Peyer's patch (tissue), 4 donors: ENCODE results near the gene DIO1. TPM values are rescaled to one million over a fixed set of nuclear protein-coding genes. Genes with fewer than 3 reads are reported as not detected.

ENCODE experiments used
- DNase-seq, 3 donors: peaks; one replicate each; pipeline ENCODE4 v3.0.0-alpha.2; 2017 to 2019
- H3K27ac ChIP-seq, 4 donors: fragments of 200-600 bp; sonication (generic); one replicate each; pipeline ENCODE4 v1.5.1; 2016 to 2019
- H3K27me3 ChIP-seq, 2 donors: fragments of 200-600 bp; sonication (generic); one replicate each; pipeline ENCODE4 v1.5.1; 2019
- H3K36me3 ChIP-seq, 3 donors: fragments of 200-600 bp; sonication (generic); one replicate each; pipeline ENCODE4 v1.5.1; 2016 to 2019
- H3K4me1 ChIP-seq, 4 donors: fragments of 200-600 bp; sonication (generic); one replicate each; pipeline ENCODE4 v1.5.1; 2016 to 2019
- H3K4me3 ChIP-seq, 4 donors: fragments of 200-600 bp; sonication (generic); 1 replicate in 3 of 4; 2 replicates in 1 of 4; pipeline ENCODE4 v1.5.1; 2016 to 2019; ENCODE audit warnings: mild to moderate bottlenecking in 1 of 4
- H3K9me3 ChIP-seq, 4 donors: fragments of 200-600 bp; sonication (generic); one replicate each; pipeline ENCODE4 v1.5.1; 2016 to 2019; ENCODE audit warnings: mild to moderate bottlenecking in 1 of 4
- POLR2A ChIP-seq, 2 donors: fragments of 450-650 bp; IDR thresholded peaks; one replicate each; pipeline ENCODE4 v1.5.1; 2017; ENCODE audit warnings: antibody characterized with exemption in 2 of 2, mild to moderate bottlenecking in 2 of 2, moderate library complexity in 2 of 2
- total RNA-seq, 4 donors: library from RNA; depleted of rRNA; stranded (reverse); fragments of >200 nt; gene quantifications; one replicate each; pipeline ENCODE4 v1.1.0, GENCODE V29; 2016
- TF ChIP-seq, protein P1 (sequence below), 6 experiments: fragments of 450-650 bp in 4 of 6; fragments of 200-600 bp in 2 of 6; sonication (generic) in 1 of 6; IDR thresholded peaks; one replicate each; pipeline ENCODE4 v1.5.1; 2017 to 2019; ENCODE audit warnings: antibody characterized with exemption in 6 of 6, mild to moderate bottlenecking in 3 of 6, moderate library complexity in 1 of 6

Gene DIO1
- total RNA-seq, 4 donors from 2014 or later, result not detected

DNA sequence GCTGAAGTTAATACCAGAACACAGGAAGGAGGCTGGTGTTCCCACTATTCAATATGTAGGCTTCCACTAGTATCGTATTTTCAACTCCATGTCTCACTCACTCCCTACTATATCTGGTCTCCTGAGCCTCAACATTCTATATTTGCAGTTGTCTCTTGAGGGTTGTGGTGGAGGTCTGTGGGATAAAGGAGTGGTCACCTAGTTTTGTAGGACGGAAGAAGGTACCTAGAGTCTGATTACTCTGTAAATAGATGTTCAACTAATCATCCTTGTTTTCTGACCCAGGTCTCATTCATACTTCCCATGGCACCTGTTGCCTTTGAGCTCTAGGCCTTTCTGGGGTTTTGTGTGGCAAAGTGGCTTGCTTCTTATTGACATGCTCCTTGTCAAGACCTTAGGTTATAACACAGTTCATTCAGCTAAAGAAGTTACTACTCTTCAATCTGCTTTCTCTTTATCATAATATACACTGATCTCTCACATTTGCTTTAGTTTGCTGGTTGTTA is 33.4 kb downstream of the DIO1 start:
- Histone ChIP-seq H3K4me1 (no peaks in the 10 kb centered on the region), H3K9me3 (peaks cover 0 to 3% (median 0%) of the 10 kb centered on the region in 4 donors), H3K36me3 (peaks cover 0 to 33% (median 0%) of the 10 kb centered on the region in 3 donors), H3K4me3 (no peak overlapping the region), H3K27me3 (no peaks in the 10 kb centered on the region), H3K27ac (no peak overlapping the region)
- TF ChIP-seq, protein P1, sequence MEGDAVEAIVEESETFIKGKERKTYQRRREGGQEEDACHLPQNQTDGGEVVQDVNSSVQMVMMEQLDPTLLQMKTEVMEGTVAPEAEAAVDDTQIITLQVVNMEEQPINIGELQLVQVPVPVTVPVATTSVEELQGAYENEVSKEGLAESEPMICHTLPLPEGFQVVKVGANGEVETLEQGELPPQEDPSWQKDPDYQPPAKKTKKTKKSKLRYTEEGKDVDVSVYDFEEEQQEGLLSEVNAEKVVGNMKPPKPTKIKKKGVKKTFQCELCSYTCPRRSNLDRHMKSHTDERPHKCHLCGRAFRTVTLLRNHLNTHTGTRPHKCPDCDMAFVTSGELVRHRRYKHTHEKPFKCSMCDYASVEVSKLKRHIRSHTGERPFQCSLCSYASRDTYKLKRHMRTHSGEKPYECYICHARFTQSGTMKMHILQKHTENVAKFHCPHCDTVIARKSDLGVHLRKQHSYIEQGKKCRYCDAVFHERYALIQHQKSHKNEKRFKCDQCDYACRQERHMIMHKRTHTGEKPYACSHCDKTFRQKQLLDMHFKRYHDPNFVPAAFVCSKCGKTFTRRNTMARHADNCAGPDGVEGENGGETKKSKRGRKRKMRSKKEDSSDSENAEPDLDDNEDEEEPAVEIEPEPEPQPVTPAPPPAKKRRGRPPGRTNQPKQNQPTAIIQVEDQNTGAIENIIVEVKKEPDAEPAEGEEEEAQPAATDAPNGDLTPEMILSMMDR (IDR thresholded peaks at IDR 0.05), result no peak
- no peak for TF ChIP-seq POLR2A (IDR thresholded peaks at IDR 0.05)
- DNase-seq, result no peak

DNA sequence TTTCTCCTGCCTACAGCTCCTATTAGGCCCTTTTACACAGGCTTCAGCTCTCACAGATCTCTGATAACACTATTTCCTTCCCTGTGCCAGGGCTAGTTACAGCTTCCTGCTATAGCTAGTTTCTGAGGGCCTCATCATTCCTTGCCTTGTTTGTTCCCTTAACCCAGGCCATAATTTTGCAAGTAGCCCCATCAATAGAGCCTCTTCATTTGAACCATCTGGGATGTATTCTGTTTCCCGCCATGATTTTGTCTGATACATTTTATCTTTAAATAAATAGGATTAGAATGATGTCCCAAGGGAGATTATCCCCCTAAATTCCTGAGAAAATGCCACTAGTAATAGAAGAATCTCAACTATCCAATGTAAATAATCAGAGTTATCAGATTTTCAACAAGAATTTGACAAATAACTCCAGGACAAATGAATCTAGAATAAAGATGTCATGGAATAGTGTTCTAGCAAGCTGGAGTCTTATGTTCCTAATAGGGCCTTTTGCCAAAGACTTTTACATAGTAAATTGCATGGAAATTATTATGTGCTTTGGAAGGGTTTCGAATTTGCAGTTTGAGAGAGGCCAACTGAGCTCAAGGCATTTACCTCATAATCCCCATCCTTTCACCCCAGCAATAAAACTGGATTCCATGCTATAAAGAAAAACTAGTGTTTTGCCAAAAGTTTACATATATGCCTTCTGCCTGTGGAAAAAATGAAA is 35.4 kb downstream of the DIO1 start:
- no peak for DNase-seq
- H3K4me1 ChIP-seq, result no peaks in the 10 kb centered on the region
- H3K27ac ChIP-seq, result no peak overlapping the region
- H3K36me3 ChIP-seq, result peaks cover 0 to 22% (median 0%) of the 10 kb centered on the region in 3 donors
- no peak for TF ChIP-seq POLR2A (IDR thresholded peaks at IDR 0.05)
- TF ChIP-seq, protein P1 (IDR thresholded peaks at IDR 0.05), result no peak
- no peak overlapping the region for H3K4me3 ChIP-seq
- no peaks in the 10 kb centered on the region for H3K27me3 ChIP-seq
- H3K9me3 ChIP-seq, result peaks cover 0 to 3% (median 0%) of the 10 kb centered on the region in 4 donors

DNA sequence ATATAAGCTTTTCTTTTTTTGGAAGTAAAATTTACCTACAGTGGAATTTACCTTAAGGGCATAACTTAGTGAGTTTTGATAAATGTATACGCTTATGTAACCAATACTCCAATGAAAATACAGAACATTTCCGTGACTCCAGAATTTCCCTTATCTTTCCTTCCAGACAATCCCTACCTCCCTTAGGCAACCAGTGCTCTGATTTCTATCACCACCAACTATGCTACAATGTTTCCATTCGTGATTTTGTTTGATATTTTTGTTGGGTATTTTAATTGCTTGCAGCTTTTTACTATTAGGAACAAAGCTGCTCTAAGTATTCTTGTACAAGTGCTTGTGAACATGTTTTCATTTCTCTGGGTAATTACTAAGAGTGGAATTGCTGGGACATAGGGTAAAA is 36.9 kb downstream of the DIO1 start:
- TF ChIP-seq, protein P1 (IDR thresholded peaks at IDR 0.05), result no peak
- no peak for TF ChIP-seq POLR2A (IDR thresholded peaks at IDR 0.05)

GRCh38 chr1:53931523-53931922 is 37.5 kb downstream of the DIO1 start:
- no peak overlapping the region for H3K27ac ChIP-seq
- H3K27me3 ChIP-seq, result no peaks in the 10 kb centered on the region
- H3K4me3 ChIP-seq, result no peak overlapping the region
- no peaks in the 10 kb centered on the region for H3K4me1 ChIP-seq
- TF ChIP-seq, protein P1 (IDR thresholded peaks at IDR 0.05), result no peak
- no peak for TF ChIP-seq POLR2A (IDR thresholded peaks at IDR 0.05)
- peaks cover 0 to 6% (median 0%) of the 10 kb centered on the region in 4 donors for H3K9me3 ChIP-seq
- peaks cover 0 to 27% (median 0%) of the 10 kb centered on the region in 3 donors for H3K36me3 ChIP-seq
- DNase-seq, result no peak

More for the DNA sequence above, 36.9 kb downstream of the DIO1 start:
- no peak for DNase-seq
- Histone ChIP-seq H3K9me3 (peaks cover 0 to 6% (median 0%) of the 10 kb centered on the region in 4 donors), H3K4me3 (no peak overlapping the region), H3K27me3 (no peaks in the 10 kb centered on the region), H3K4me1 (no peaks in the 10 kb centered on the region), H3K36me3 (peaks cover 0 to 27% (median 0%) of the 10 kb centered on the region in 3 donors), H3K27ac (no peak overlapping the region)

DNA sequence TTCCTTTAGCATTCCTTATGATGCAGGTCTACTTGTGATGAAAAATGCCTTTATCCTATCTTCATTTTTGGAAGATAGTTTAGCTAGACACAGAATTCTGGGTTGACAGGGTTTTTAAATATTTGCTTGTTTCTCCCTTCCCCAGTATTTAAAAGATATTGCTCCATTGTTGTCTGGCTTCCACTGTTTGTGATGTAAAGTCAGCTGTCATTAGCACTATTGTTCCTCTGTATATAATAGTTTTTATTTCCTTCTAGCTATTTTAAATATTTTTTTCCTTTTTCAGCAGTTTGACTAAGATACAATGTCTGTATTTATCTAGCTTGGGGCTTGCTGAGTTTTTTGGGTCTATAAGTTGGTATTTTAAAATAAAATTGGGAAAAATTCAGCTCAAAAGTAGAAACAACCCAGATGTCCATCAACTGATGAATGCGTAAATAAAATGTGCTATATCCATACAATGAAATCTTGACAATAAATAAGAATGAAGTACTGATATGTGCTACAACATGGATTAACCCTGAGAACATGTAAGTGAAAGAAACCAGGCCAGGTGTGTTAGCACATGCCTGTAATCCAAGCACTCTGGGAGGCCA is 40.3 kb downstream of the DIO1 start:
- DNase-seq, result no peak
- Histone ChIP-seq H3K4me3 (no peak overlapping the region), H3K9me3 (peaks cover 0 to 6% (median 0%) of the 10 kb centered on the region in 4 donors), H3K36me3 (peaks cover 0 to 10% (median 0%) of the 10 kb centered on the region in 3 donors), H3K27me3 (no peaks in the 10 kb centered on the region), H3K27ac (no peak overlapping the region), H3K4me1 (no peaks in the 10 kb centered on the region)
- TF ChIP-seq, protein P1 (IDR thresholded peaks at IDR 0.05), result no peak
- no peak for TF ChIP-seq POLR2A (IDR thresholded peaks at IDR 0.05)
